ENCODE results near the gene LUC7L. TPM values are rescaled to one million over a fixed set of nuclear protein-coding genes. Genes with fewer than 3 reads are reported as not detected.
A peak's percentile ranks its signal among the peaks of the same experiment; 100 is the strongest.

Gene LUC7L
- polyA plus RNA-seq, 2 of the 4 experiments (the other 2 are of a cell fraction), result 51.6 to 67.6 TPM

DNA sequence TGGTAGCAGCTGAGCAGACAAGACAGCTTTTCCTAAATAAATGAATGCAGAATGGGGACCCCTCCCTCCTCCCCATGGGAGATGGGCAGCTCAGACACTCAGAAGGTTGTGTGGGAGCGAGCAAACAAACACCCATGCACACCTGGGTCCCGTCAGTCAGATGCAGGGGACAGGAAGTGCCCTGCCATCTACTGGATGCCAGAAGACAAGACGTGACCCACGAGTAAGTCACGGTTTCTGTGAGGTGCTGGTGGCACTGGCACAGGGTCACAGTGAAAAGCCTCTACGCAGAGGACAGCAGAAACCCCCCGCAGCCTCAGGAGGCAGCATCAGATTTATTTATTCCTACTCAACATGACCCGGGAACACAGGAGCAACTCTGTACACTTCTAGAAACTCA lies 40.6 kb downstream of the LUC7L start:
- DNase-seq (ENCODE audit: low read depth in 1 of 2, low spot score in 1 of 2) (no peak), FAIRE-seq (no peak), ATAC-seq (peak; percentile 59 to 72)
- H3K4me2 ChIP-seq, result no peak overlapping the region
- H3K4me3 ChIP-seq, result no peak overlapping the region
- ChIA-PET CTCF (interaction anchor here (0.6 to 5.9 kb wide), 10 partner anchors 7 to 173 kb away, joined by 3 to 54 read pairs (median 4); partner anchors contain the start of gene HBQ1), POLR2A (no interaction called here)
- H3K9me3 ChIP-seq, result no peaks in the 10 kb centered on the region
- H3K27ac ChIP-seq, result no peak overlapping the region
- TF ChIP-seq HDAC2 (IDR thresholded peaks at IDR 0.05) (no peak), CEBPB (IDR thresholded peaks at IDR 0.05) (no peak), HEYL (CRISPR knock-in tag; IDR thresholded peaks at IDR 0.05) (no peak)
- TF ChIP-seq, protein P1, sequence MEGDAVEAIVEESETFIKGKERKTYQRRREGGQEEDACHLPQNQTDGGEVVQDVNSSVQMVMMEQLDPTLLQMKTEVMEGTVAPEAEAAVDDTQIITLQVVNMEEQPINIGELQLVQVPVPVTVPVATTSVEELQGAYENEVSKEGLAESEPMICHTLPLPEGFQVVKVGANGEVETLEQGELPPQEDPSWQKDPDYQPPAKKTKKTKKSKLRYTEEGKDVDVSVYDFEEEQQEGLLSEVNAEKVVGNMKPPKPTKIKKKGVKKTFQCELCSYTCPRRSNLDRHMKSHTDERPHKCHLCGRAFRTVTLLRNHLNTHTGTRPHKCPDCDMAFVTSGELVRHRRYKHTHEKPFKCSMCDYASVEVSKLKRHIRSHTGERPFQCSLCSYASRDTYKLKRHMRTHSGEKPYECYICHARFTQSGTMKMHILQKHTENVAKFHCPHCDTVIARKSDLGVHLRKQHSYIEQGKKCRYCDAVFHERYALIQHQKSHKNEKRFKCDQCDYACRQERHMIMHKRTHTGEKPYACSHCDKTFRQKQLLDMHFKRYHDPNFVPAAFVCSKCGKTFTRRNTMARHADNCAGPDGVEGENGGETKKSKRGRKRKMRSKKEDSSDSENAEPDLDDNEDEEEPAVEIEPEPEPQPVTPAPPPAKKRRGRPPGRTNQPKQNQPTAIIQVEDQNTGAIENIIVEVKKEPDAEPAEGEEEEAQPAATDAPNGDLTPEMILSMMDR (IDR thresholded peaks at IDR 0.05), result peak; percentile 35
- TF ChIP-seq, protein P2, sequence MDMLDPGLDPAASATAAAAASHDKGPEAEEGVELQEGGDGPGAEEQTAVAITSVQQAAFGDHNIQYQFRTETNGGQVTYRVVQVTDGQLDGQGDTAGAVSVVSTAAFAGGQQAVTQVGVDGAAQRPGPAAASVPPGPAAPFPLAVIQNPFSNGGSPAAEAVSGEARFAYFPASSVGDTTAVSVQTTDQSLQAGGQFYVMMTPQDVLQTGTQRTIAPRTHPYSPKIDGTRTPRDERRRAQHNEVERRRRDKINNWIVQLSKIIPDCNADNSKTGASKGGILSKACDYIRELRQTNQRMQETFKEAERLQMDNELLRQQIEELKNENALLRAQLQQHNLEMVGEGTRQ (IDR thresholded peaks at IDR 0.05), result no peak
- TF ChIP-seq, protein P3, sequence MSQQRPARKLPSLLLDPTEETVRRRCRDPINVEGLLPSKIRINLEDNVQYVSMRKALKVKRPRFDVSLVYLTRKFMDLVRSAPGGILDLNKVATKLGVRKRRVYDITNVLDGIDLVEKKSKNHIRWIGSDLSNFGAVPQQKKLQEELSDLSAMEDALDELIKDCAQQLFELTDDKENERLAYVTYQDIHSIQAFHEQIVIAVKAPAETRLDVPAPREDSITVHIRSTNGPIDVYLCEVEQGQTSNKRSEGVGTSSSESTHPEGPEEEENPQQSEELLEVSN (IDR thresholded peaks at IDR 0.05; ENCODE audit: borderline replicate concordance, low read depth), result no peak
- 76% methylated on average over 8 of the region's 8 CpGs for WGBS (ENCODE audit: missing lambda C conversion rate)
- no peaks in the 10 kb centered on the region for H3K4me1 ChIP-seq

DNA sequence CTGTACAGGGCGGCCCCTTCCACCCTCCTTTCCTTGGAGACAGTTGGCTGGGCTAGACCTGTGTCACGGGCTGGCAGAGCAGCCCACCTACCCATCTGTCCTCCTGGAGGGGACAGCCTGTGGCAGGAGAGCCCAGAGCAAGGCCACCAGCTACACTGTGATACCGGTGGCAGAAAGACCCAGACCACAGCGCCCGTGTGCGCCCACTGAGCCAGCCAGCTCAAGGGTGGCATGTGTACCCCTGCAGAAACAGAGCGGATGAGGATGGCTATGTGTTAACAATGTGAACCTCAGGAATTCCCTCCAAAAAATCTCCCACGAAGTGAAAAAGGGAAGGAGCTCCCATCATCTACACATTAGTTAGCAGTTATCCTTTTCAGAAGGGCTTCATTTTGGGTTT lies 41.9 kb downstream of the LUC7L start:
- no peak for DNase-seq (ENCODE audit: low read depth in 1 of 2, low spot score in 1 of 2)
- 96% methylated on average over 8 of the region's 8 CpGs for whole genome bisulfite sequencing (ENCODE audit: missing lambda C conversion rate)
- Histone ChIP-seq H3K4me2 (no peak overlapping the region), H3K9me3 (no peaks in the 10 kb centered on the region), H3K27ac (no peak overlapping the region), H3K4me1 (no peaks in the 10 kb centered on the region), H3K4me3 (no peak overlapping the region)
- POLR2A ChIA-PET, result no interaction called here
- no peak for FAIRE-seq
- ATAC-seq, result no peak
- TF ChIP-seq PHF8 (IDR thresholded peaks at IDR 0.05; ENCODE audit: borderline replicate concordance, low read depth) (no peak), ESRRA (IDR thresholded peaks at IDR 0.05; ENCODE audit: borderline replicate concordance, low read length) (no peak), RCOR1 (IDR thresholded peaks at IDR 0.05; ENCODE audit: low read depth, low read length) (no peak), CBX2 (IDR thresholded peaks at IDR 0.05; ENCODE audit: borderline replicate concordance, low read depth) (no peak), GATA3 (IDR thresholded peaks at IDR 0.05; ENCODE audit: borderline replicate concordance) (no peak), HOXA7 (CRISPR knock-in tag; IDR thresholded peaks at IDR 0.05) (no peak), RARB (CRISPR knock-in tag; IDR thresholded peaks at IDR 0.05) (no peak), EHF (CRISPR knock-in tag; IDR thresholded peaks at IDR 0.05) (no peak), ZC3H11A (IDR thresholded peaks at IDR 0.05) (no peak), CEBPB (IDR thresholded peaks at IDR 0.05) (no peak), CHD4 (IDR thresholded peaks at IDR 0.05; ENCODE audit: borderline replicate concordance) (no peak), CBX8 (IDR thresholded peaks at IDR 0.05) (no peak), CHD2 (IDR thresholded peaks at IDR 0.05; ENCODE audit: low read length, partially characterized antibody) (no peak)
- TF ChIP-seq, protein P4, sequence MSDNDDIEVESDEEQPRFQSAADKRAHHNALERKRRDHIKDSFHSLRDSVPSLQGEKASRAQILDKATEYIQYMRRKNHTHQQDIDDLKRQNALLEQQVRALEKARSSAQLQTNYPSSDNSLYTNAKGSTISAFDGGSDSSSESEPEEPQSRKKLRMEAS (IDR thresholded peaks at IDR 0.05), result no peak
- TF ChIP-seq, protein P5, sequence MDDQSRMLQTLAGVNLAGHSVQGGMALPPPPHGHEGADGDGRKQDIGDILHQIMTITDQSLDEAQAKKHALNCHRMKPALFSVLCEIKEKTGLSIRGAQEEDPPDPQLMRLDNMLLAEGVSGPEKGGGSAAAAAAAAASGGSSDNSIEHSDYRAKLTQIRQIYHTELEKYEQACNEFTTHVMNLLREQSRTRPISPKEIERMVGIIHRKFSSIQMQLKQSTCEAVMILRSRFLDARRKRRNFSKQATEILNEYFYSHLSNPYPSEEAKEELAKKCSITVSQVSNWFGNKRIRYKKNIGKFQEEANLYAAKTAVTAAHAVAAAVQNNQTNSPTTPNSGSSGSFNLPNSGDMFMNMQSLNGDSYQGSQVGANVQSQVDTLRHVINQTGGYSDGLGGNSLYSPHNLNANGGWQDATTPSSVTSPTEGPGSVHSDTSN (IDR thresholded peaks at IDR 0.05), result no peak
- CTCF ChIA-PET, result interaction anchor here (0.8 to 2.2 kb wide), 6 partner anchors 60 to 175 kb away, joined by 3 to 9 read pairs (median 4); no protein-coding TSS in a partner anchor

DNA sequence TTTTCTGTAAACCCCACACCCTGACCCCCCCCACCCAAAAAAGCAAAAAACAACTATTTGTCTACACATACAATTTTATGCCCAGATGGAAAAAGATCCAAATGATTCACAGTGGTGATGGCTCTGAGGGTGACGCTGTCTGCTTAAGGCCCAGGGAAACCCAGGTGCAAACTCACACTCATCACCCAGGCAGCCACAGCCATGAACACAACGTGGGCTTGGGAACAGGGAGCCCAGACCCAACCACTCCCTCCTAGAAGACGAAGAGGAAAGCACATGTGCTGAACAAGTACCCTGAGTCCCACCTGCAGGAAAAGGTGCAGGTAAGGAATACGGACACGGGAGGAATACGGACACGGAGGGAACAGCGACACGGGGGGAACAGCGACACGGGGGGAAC lies 43.6 kb downstream of the LUC7L start:
- 84% methylated on average over 10 of the region's 11 CpGs for WGBS (ENCODE audit: missing lambda C conversion rate)
- CTCF ChIA-PET, result interaction anchor here (0.8 kb wide), 1 partner anchor 8 kb away, joined by 3 read pairs; no protein-coding TSS in a partner anchor
- POLR2A ChIA-PET, result interaction anchor here (0.6 kb wide), 1 partner anchor 14 kb away, joined by 8 read pairs; no protein-coding TSS in a partner anchor

More for the DNA sequence above, 43.6 kb downstream of the LUC7L start:
- FAIRE-seq (no peak), DNase-seq (ENCODE audit: low read depth in 1 of 2, low spot score in 1 of 2) (no peak), ATAC-seq (no peak)
- H3K4me1 ChIP-seq, result peaks cover 5% of the 10 kb centered on the region; the same call in 1 of the 3 replicates
- no peak overlapping the region for H3K4me3 ChIP-seq
- H3K27ac ChIP-seq, result no peak overlapping the region
- H3K9me3 ChIP-seq, result no peaks in the 10 kb centered on the region
- TF ChIP-seq NR3C1 (IDR thresholded peaks at IDR 0.05), result no peak
- TF ChIP-seq, protein P3 (IDR thresholded peaks at IDR 0.05; ENCODE audit: borderline replicate concordance, low read depth), result no peak
- TF ChIP-seq, protein P4 (IDR thresholded peaks at IDR 0.05), result no peak
- no peak for TF ChIP-seq JUNB (IDR thresholded peaks at IDR 0.05)
- no peak for TF ChIP-seq HOXB5 (CRISPR knock-in tag; IDR thresholded peaks at IDR 0.05)
- no peak for TF ChIP-seq RFX5 (IDR thresholded peaks at IDR 0.05)
- TF ChIP-seq HOXA7 (CRISPR knock-in tag; IDR thresholded peaks at IDR 0.05), result no peak
- TF ChIP-seq HDAC2 (IDR thresholded peaks at IDR 0.05), result no peak
- TF ChIP-seq, protein P6, sequence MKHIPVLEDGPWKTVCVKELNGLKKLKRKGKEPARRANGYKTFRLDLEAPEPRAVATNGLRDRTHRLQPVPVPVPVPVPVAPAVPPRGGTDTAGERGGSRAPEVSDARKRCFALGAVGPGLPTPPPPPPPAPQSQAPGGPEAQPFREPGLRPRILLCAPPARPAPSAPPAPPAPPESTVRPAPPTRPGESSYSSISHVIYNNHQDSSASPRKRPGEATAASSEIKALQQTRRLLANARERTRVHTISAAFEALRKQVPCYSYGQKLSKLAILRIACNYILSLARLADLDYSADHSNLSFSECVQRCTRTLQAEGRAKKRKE (CRISPR knock-in tag; IDR thresholded peaks at IDR 0.05; ENCODE audit: low read depth), result no peak
- no peak overlapping the region for H3K4me2 ChIP-seq
